ENCODE data around the gene PKDCC.
A peak's percentile ranks its signal among the peaks of the same experiment; 100 is the strongest.

Gene PKDCC, protein sequence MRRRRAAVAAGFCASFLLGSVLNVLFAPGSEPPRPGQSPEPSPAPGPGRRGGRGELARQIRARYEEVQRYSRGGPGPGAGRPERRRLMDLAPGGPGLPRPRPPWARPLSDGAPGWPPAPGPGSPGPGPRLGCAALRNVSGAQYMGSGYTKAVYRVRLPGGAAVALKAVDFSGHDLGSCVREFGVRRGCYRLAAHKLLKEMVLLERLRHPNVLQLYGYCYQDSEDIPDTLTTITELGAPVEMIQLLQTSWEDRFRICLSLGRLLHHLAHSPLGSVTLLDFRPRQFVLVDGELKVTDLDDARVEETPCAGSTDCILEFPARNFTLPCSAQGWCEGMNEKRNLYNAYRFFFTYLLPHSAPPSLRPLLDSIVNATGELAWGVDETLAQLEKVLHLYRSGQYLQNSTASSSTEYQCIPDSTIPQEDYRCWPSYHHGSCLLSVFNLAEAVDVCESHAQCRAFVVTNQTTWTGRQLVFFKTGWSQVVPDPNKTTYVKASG

DNA sequence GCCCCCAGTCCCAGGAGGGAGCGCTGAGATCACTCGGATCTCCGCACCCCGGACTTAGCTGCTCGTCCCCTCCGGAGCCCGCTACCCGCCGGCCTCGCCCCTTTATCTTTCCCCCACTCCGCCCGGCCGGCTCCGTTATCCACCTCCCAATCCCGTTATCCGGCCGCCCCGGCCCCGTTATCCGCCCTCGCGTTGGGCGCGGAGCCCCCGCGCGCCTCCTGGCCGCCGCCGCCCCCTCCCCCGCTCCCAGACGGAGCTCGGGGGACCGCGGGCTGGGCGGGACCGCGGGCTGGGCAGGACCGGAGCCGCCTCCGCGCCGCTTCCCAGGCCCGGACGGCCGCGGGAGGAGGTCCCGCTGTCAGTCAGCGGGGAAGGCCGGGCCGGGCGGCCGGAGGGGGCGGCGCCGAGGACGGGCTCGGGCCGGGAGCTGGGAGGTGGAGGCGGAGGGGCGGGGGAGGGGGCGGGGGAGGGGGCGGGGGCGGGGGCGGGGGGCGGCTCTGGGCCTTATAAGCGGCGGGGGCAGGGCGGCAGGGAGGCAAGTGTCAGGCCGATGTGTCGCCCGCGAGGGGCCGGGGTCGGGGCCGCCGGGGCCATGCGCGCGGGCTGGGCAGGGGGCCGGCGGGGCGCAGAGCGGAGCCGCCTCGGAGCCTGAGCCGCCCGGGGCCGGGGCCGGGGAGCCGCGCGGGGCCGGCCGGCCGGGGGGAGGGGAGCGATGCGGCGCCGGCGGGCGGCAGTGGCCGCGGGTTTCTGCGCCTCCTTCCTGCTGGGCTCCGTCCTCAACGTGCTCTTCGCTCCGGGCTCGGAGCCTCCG, at the start of gene PKDCC:
TSS of gene PKDCC (plus strand) at position 534 of the 811 bp plus-strand sequence. CDS start at position 713, 179 bp downstream.
- peak; percentile 31 to 59 for DNase-seq

GRCh38 chr2:41998186-41999127, 49.4 kb upstream of the PKDCC start:
- no peak for DNase-seq

DNA sequence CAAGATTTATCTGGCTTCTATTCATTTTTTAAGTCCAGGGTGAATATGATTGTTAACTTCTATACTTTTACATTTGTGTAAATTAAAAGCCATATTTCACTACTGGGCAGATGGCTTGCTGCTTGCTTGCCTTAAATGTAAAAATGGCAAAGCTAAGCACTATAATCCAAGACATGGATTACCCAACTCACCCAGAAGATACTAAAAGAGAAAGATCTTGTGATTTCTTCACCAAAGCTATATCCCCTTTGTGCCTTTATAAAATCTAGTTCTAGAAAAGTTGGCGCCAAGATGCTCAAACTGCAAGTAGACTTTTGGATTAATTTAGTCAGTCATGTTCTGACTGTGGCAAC, 48.7 kb upstream of the PKDCC start:
- DNase-seq = no peak

GRCh38 chr2:41999592-42000281, 48.1 kb upstream of the PKDCC start:
- no peak for DNase-seq

DNA sequence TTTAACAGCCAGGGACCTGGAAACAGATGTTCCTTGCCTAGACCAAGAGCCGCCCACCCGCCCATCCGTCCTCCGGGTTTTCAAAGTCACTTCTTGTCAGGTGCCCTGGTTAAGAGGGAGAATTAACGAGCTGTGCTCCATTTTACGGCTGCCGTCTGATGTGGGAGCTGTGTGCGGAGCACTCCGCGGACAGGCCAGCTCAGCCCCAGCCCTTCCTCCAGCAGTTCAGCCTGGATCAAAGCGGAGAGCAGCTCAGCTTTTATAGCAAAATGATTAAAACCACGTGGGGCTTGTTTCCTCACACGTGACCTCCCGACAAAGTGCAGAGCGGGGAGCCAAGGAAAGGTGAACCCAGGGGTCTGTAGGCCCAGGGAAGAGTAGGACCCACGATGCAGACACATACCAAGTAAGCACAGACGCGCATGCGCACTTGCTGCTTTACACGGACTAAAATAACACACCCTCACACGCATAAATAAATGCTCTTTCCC, 46.1 kb upstream of the PKDCC start:
- DNase-seq = no peak

DNA sequence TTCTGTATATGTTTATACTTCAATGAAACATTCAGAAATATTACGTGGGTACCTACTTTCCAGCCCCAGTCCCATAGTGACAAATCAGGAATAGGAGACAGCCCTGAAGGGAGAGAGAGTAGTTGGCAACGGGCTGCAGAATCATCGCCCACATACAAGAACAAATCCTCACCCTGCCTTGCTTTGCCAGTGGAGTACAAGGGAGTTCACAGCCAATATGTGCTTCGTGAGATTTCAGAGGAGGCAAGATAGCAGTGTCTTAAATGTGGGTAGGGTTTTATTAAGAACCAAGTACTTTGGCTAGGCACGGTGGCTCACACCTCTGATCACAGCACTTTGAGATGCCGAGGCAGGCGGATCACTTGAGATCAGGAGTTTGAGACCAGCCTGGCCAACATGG, 40.3 kb upstream of the PKDCC start:
- DNase-seq = no peak

DNA sequence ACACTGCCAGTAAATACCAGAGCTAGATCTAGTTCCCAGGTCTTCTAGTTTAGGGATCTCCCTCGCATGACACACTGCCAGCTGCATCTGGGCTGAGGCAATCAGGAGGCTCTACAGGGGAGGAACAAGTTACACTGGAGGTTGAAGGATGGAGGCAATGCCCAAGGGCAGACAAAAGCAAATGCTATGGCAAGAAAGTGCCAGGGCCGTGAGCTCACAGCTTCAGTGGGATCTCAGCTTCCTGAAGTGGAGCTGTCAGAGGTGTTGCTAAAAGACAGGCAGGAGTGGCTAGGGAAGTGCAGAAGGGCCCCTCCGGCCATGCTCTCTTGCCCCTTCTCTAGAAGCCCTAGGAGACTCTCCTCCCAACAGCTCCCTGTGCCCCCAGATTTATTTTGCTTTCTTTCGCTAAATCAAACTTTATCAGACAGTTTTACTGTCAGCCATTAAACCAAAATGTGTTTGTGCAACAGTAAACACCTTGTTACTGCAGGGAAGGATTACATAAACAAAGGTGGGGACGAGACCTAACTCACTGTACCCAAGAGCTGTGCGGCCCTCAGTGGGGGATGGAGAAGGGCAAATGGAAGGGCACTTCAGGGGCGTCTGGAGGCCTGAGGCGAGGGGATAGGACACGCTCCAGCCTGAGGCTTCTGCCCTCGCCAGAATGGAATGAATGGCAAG, 39.4 kb upstream of the PKDCC start:
- no peak for DNase-seq

- DNase-seq = no peak
These were observed 37.9 kb upstream of the PKDCC start for GRCh38 chr2:42009657-42010580.

DNA sequence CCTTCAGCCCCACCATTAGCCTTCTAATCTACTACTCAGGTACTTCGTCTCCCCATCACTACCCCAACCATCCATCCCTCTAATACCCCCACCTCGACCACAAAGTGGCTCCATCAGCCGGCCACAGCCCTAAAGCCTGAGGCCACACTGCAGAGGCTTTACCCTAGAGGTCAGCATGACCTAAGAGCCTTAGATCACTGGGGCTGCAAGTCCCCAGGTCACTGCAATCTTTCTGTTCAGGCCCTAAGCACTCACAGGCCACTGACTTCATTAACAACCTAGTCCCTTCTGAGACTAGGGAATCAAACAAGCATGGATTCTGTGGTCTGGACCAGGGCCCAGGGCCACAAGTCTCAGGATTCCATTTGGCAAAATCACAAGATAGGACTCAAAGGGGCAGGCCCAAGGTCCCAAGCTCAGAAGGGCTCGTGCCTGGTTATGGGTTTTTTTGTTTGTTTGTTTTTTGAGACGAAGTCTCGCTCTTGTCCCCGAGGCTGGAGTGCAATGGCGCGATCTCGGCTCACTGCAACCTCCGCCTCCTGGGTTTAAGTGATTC, 37.0 kb upstream of the PKDCC start:
- DNase-seq = no peak

DNA sequence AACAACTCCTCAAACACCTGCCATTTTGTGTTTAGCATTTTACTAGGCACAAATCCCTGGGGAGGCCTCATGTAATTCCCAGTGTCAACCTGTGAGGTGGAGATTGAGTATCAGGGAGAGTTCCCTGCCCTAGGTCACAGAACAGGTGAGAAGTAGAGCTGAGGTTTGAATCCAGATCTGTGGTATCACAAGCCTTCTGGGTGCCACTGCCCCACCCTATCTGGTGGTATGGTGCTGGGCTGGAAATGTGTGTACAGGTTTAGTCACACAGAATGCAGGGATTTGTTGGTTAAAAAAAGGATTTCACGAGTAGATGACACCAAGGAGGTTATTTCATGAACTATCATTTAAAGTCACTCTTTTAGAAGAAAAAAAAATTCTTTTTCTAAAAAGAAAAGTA, 35.7 kb upstream of the PKDCC start:
- DNase-seq = no peak

DNA sequence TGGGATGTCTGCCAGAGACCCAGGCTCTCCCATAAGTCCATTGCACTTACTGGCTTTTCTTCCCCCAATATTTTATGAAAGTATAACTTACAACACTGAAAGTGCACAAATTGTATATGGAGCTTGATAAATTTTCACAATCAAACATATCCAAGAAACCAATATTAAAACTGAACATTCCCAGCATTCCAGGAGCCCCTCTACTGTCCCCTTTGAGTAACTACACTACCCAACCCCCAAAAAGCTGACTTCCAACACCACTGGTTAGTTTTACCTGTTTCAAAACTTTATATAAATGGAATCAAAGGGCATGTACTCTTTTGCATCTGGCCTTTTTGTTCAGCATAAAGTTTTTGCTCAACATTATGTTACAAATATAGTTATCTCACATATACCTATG, 35.2 kb upstream of the PKDCC start:
- no peak for DNase-seq

GRCh38 chr2:42013409-42013808, 34.4 kb upstream of the PKDCC start:
- DNase-seq = no peak

DNA sequence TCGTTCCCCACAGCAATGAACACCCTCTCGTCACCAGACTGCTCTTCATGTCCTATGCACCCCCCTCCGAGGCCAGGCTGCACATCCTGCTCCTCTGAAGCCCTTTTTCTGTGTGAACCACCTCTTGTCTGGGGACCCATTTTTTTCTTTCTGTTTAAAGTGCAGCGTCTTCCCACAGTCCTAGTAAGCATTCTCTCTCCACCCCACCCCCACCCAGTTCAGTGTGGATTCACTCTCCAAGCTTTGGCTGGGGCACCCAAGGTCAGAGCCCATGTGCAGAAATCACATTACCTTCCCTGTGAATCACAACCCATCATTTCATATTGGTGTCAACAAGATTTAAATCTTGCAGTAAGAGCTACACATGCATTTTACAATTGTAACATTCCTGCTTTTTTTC, 26.4 kb upstream of the PKDCC start:
- DNase-seq = no peak

DNA sequence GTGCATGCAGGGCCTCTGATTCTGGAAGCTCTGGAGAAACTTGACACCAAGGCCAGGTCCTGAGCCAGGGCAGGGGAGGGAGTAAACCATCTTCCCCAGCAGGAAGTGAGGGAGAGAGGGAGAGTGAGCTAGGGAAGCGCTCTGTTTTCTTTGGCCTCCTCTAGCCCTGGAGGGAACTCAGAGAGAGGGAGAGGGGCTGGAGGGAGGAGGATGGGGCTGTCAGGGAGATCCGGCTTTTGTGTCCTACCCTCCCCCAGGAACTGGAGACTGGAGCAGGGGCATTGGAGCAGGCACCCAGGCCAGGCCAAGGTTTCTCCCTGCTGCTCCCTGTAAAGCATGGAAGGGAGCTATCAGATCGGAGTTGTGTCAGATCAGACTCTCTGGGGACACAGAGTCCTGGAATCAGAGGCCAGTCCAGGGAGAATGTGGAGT, 22.7 kb upstream of the PKDCC start:
- no peak for DNase-seq

DNA sequence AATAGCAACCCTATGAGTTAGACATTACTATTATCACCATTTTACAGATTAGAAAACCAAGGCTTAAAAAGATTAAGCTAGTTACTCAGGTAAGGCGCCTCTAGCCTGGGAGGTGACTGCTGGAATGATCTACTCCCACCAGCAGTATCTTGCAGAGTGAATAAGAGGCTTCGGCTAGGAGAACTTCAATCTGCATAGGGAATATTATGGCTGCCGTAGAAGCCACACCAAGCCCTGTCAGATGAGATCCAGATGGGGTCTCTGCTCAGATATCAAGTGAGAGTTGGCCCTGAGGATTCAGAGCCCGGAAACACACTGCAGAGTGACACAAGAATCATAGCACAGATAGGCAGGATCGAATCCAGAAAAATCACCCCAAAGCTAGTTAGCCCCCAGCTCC, 21.5 kb upstream of the PKDCC start:
- no peak for DNase-seq

DNA sequence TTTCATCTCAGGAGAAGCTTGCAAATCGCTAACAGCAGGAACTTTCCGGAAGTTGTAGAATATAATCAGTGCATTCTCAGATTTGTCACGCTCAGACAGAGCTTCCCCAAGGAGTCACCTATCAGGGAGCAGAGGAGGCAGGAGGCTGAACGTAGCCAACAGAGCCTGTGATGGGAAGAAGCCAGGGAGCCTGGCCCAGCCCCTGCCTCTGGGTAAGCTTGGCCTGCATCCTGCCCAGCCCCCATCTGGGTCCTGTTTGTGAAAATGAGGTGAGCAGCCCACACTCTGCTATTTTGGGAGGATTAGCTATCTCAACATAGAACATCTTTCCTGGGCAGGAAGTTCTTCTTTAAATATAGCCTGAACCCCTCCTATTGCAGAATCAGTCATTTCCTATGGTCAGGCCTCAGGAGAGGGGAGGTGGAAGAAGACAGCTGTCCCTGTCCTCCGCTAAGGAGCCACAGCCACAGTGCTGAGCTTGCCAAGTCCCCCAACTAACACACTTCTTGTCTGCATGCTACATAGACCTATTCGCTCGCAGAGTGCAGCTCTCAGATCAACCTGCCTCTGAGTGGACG, 19.2 kb upstream of the PKDCC start:
- no peak for DNase-seq

DNA sequence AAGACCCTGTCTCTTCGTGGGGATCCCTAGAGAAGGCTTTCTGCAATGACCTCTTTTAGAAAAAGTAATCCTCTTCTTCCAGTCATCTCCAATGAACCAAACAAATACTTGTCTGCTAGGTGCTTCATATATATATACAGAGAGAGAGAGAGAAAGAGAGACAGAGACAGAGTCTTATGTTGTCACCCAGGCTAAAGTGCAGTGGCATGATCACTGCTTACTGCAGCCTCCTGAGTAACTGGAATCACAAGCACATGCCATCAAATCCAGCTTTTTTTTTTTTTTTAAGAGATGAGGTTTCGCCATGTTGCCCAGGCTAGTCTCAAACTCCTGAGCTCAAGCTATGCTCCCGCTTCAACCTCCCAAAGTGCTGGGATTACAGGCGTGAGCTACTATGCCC, 18.6 kb upstream of the PKDCC start:
- DNase-seq = no peak

DNA sequence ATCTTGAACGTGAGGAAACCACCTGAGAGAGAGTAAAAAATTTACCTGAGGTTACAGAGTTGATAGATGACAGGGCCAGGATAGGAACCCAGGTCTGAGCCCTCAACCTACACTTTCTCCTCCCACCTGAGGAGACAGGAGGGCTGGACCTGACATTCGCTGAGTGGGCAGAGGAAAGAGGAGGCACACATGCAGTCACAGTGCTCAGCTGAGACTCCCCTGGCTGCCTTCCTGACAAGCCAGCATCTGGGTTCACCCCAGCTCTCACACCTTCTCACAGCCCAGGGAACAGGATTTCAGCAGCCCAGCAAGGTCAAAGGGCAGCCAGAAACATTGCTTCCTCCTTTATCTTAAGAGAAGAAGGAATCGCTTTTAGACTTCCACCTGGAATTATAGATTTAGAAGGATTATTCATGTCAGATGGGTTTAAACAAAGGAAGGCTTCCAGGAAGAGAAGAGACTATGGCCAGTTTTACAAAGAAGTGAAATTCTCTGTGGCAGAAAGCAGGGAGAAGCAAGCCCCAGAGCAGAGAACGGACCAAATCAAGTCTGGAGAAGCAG, 18.1 kb upstream of the PKDCC start:
- DNase-seq = no peak

DNA sequence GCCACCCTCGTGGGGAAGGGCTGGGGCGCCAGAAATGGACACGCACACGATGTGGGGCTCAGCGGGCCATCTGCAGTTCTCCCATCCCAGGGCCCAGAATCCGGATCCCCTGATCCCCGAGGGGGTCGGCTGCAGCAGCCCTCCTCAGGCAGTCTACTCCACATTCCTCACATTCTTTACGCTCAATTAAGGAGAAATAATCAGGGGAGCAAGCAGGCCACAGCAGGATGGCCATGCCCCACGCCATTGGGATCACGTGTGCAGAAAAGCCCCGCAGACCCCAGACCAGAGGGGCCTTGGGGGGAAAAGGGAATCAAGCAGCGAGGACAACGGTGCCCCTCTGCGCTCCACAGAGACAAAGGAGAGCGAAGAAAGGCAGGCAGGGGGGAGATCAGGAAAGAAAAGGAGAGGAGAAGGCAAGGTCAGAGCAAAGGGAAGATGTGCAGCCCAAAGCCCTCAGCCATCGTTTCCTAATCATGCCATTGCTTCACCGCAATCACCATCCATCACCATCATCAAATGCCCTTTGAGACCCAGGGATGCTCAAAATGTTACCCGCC, 17.5 kb upstream of the PKDCC start:
- no peak for DNase-seq
